GM13976 (cell line): ENCODE measurements around the gene TRPC4AP.

Source experiments
- DNase-seq: peaks from one replicate; pipeline ENCODE4 v3.0.0; 2012; ENCODE audit warnings: low spot score
- CTCF ChIP-seq: IDR thresholded peaks from 2 replicates; pipeline ENCODE4 v1.5.1; 2012; ENCODE audit warnings: borderline replicate concordance, mild to moderate bottlenecking; ENCODE audit not compliant: insufficient read depth; ENCODE audit errors: extremely low read depth, missing control alignments, control extremely low read depth
- in situ Hi-C: fragments of 300-500 bp; cut with MboI; formaldehyde crosslinking; loops from one replicate; pipeline ENCODE4 v1.12.0; 2022; ENCODE audit warnings: low sequenced_read_pairs, mixed read lengths, inconsistent platforms; ENCODE audit not compliant: unreplicated experiment

Gene TRPC4AP

GRCh38 chr20:35018590-35019371, 73.8 kb downstream of the TRPC4AP start:
- DNase-seq: no peak
- in situ Hi-C loops: no loop called here
- TF ChIP-seq CTCF: no peak

- in situ Hi-C loops: no loop called here
- TF ChIP-seq CTCF: no peak
- no peak for DNase-seq
Measured at GRCh38 chr20:35017099-35017835, 75.3 kb downstream of the TRPC4AP start.

- TF ChIP-seq CTCF: no peak
- in situ Hi-C loops: no loop called here
Measured at GRCh38 chr20:35015863-35016193, 76.8 kb downstream of the TRPC4AP start.

GRCh38 chr20:35014537-35014936, 78.1 kb downstream of the TRPC4AP start:
- DNase-seq: no peak
- TF ChIP-seq CTCF: no peak
- in situ Hi-C loops: no loop called here

More at GRCh38 chr20:35015863-35016193, 76.8 kb downstream of the TRPC4AP start:
- no peak for DNase-seq

- in situ Hi-C loops: no loop called here
- TF ChIP-seq CTCF: no peak
- no peak for DNase-seq
Measured at GRCh38 chr20:35013421-35014411, 78.9 kb downstream of the TRPC4AP start.

- in situ Hi-C loops: no loop called here
- DNase-seq: no peak
- no peak for TF ChIP-seq CTCF
Measured at GRCh38 chr20:35012227-35013069, 80.2 kb downstream of the TRPC4AP start.
